WTC11 (cell line): ENCODE results near the gene XIAP. TPM values are rescaled to one million over a fixed set of nuclear protein-coding genes. Genes with fewer than 3 reads are reported as not detected.

Source experiments
- ATAC-seq: fragments of 200-7000 bp; cut with Tn5 transposase; 2 replicates; pipeline ENCODE4 v1.10.0; 2021; ENCODE audit warnings: mild to moderate bottlenecking, moderate library complexity
- CTCF ChIA-PET: fragments of 300-600 bp; sonication (Branson Sonifier 250); formaldehyde crosslinking; loops from one replicate; lab custom pipeline; 2021; ENCODE audit warnings: antibody characterized with exemption; lab: Charles Lee
- POLR2A ChIA-PET: fragments of 350-600 bp; sonication (Branson Sonifier 250); formaldehyde crosslinking; loops from one replicate; lab custom pipeline; 2021; ENCODE audit warnings: antibody characterized with exemption; lab: Charles Lee
- DNase-seq: peaks from one replicate; pipeline ENCODE4 v3.0.0; 2021; ENCODE audit warnings: low spot score
- H3K27ac Mint-ChIP-seq: 2 replicates; pipeline ENCODE4 v1.8.0; 2021; ENCODE audit warnings: mixed read lengths
- H3K27me3 Mint-ChIP-seq: 2 replicates; pipeline ENCODE4 v1.8.0; 2021; ENCODE audit warnings: low read depth, mild to moderate bottlenecking, moderate library complexity, mixed read lengths
- H3K36me3 Mint-ChIP-seq: 2 replicates; pipeline ENCODE4 v1.8.0; 2021; ENCODE audit warnings: mixed read lengths
- H3K4me1 Mint-ChIP-seq: 2 replicates; pipeline ENCODE4 v1.8.0; 2022; ENCODE audit warnings: mixed read lengths
- H3K4me3 Mint-ChIP-seq: 2 replicates; pipeline ENCODE4 v1.8.0; 2021; ENCODE audit warnings: mild to moderate bottlenecking, moderate library complexity, mixed read lengths
- H3K9me3 Mint-ChIP-seq: 2 replicates; pipeline ENCODE4 v1.8.0; 2021; ENCODE audit warnings: mixed read lengths
- ATF6 ChIP-seq: sonication (generic); formaldehyde crosslinking; IDR thresholded peaks from 2 replicates; pipeline ENCODE4 v1.8.1; 2023; ENCODE audit warnings: mild to moderate bottlenecking, missing genetic modification reagents
- CDX4 ChIP-seq: fragments of 250-450 bp; sonication (Bioruptor Pico); IDR thresholded peaks from 2 replicates; pipeline ENCODE4 v1.9.0; 2021; ENCODE audit warnings: moderate library complexity, mild to moderate bottlenecking, inconsistent platforms, borderline replicate concordance
- CREB1 ChIP-seq: sonication (generic); formaldehyde crosslinking; IDR thresholded peaks from 2 replicates; pipeline ENCODE4 v1.8.0; 2023; ENCODE audit warnings: mild to moderate bottlenecking, missing genetic modification reagents
- CTCF ChIP-seq: fragments of 200-600 bp; IDR thresholded peaks from 2 replicates; pipeline ENCODE4 v1.8.0; 2022; ENCODE audit warnings: antibody characterized with exemption
- ELF4 ChIP-seq: sonication (generic); formaldehyde crosslinking; IDR thresholded peaks from 2 replicates; pipeline ENCODE4 v1.8.1; 2022; ENCODE audit warnings: low read depth, mild to moderate bottlenecking, moderate library complexity, missing genetic modification reagents
- EMX1 ChIP-seq: fragments of 250-450 bp; sonication (Bioruptor Pico); IDR thresholded peaks from 2 replicates; pipeline ENCODE4 v1.8.0; 2021; ENCODE audit warnings: mild to moderate bottlenecking
- ESRRA ChIP-seq: sonication (generic); formaldehyde crosslinking; IDR thresholded peaks from 2 replicates; pipeline ENCODE4 v1.8.1; 2022; ENCODE audit warnings: mild to moderate bottlenecking, missing genetic modification reagents, borderline replicate concordance
- FOXK1 ChIP-seq: sonication (generic); formaldehyde crosslinking; IDR thresholded peaks from 2 replicates; pipeline ENCODE4 v1.8.0; 2022; ENCODE audit warnings: mild to moderate bottlenecking, moderate library complexity, missing genetic modification reagents
- FOXP1 ChIP-seq: sonication (generic); formaldehyde crosslinking; IDR thresholded peaks from 2 replicates; pipeline ENCODE4 v1.8.0; 2022; ENCODE audit warnings: missing genetic modification reagents, mild to moderate bottlenecking, moderate library complexity, borderline replicate concordance
- MXD4 ChIP-seq: fragments of 250-450 bp; sonication (Bioruptor Pico); IDR thresholded peaks from 2 replicates; pipeline ENCODE4 v1.8.0; 2021; ENCODE audit warnings: mild to moderate bottlenecking, moderate library complexity, borderline replicate concordance
- NFATC4 ChIP-seq: fragments of 250-450 bp; sonication (Bioruptor Pico); IDR thresholded peaks from 2 replicates; pipeline ENCODE4 v1.9.0; 2021; ENCODE audit warnings: mild to moderate bottlenecking
- NR2C2 ChIP-seq: sonication (generic); formaldehyde crosslinking; IDR thresholded peaks from 2 replicates; pipeline ENCODE4 v1.8.0; 2022; ENCODE audit warnings: mild to moderate bottlenecking, missing genetic modification reagents
- NR3C1 ChIP-seq: sonication (generic); formaldehyde crosslinking; conservative IDR thresholded peaks from 2 replicates; pipeline ENCODE4 v1.8.1; 2023; ENCODE audit warnings: low read depth, mild to moderate bottlenecking, missing genetic modification reagents
- PRDM15 ChIP-seq: sonication (generic); formaldehyde crosslinking; IDR thresholded peaks from 2 replicates; pipeline ENCODE4 v1.8.0; 2022; ENCODE audit warnings: missing genetic modification reagents
- RELA ChIP-seq: sonication (generic); formaldehyde crosslinking; IDR thresholded peaks from 2 replicates; pipeline ENCODE4 v1.8.1; 2022; ENCODE audit warnings: missing genetic modification reagents, mild to moderate bottlenecking, borderline replicate concordance
- SP1 ChIP-seq: sonication (generic); formaldehyde crosslinking; conservative IDR thresholded peaks from 2 replicates; pipeline ENCODE4 v1.8.1; 2022; ENCODE audit warnings: missing genetic modification reagents
- STAT6 ChIP-seq: sonication (generic); formaldehyde crosslinking; conservative IDR thresholded peaks from 2 replicates; pipeline ENCODE4 v1.8.1; 2023; ENCODE audit warnings: mild to moderate bottlenecking, low read depth, missing genetic modification reagents, moderate library complexity
- TP53 ChIP-seq: sonication (generic); formaldehyde crosslinking; IDR thresholded peaks from 2 replicates; pipeline ENCODE4 v1.8.1; 2023; ENCODE audit warnings: mild to moderate bottlenecking, missing genetic modification reagents
- USF1 ChIP-seq: sonication (generic); formaldehyde crosslinking; IDR thresholded peaks from 2 replicates; pipeline ENCODE4 v1.8.0; 2022; ENCODE audit warnings: mild to moderate bottlenecking, missing genetic modification reagents
- ZNF121 ChIP-seq: sonication (generic); formaldehyde crosslinking; IDR thresholded peaks from 2 replicates; pipeline ENCODE4 v1.8.0; 2023; ENCODE audit warnings: missing genetic modification reagents
- ZNF138 ChIP-seq: sonication (generic); formaldehyde crosslinking; conservative IDR thresholded peaks from 2 replicates; pipeline ENCODE4 v1.8.1; 2022; ENCODE audit warnings: mild to moderate bottlenecking, moderate library complexity, missing genetic modification reagents
- ZNF416 ChIP-seq: fragments of 250-450 bp; sonication (Bioruptor Pico); IDR thresholded peaks from 2 replicates; pipeline ENCODE4 v1.9.0; 2021; ENCODE audit warnings: mild to moderate bottlenecking, inconsistent platforms
- total RNA-seq: library from RNA; stranded (reverse); gene quantifications from 3 replicates; pipeline ENCODE4 v1.2.3, GENCODE V29; 2021
- TF ChIP-seq, protein P1 (sequence below): sonication (generic); formaldehyde crosslinking; IDR thresholded peaks from 2 replicates; pipeline ENCODE4 v1.8.1; 2022; ENCODE audit warnings: missing genetic modification reagents, borderline replicate concordance

The XIAP gene
- total RNA-seq, 1 experiment from 2014 or later, result 40.7 TPM

- Mint-ChIP-seq H3K27ac (no peak overlapping the region), H3K27me3 (no peaks in the 10 kb centered on the region), H3K4me3 (no peak overlapping the region), H3K36me3 (no peaks in the 10 kb centered on the region), H3K9me3 (no peaks in the 10 kb centered on the region), H3K4me1 (peaks cover 6% of the 10 kb centered on the region)
- CTCF ChIA-PET, result interaction anchor here (0.5 kb wide), 1 partner anchor 16 kb away, joined by 3 read pairs; no protein-coding TSS in a partner anchor
- TF ChIP-seq ATF6 (CRISPR knock-in tag), result no peak
- TF ChIP-seq USF1, result no peak
- TF ChIP-seq ZNF416 (CRISPR knock-in tag), result no peak
- TF ChIP-seq NFATC4 (CRISPR knock-in tag), result no peak
- no peak for TF ChIP-seq ELF4 (CRISPR knock-in tag)
- no peak for TF ChIP-seq ZNF138 (CRISPR knock-in tag)
- TF ChIP-seq EMX1 (CRISPR knock-in tag), result no peak
- no peak for TF ChIP-seq NR2C2 (CRISPR knock-in tag)
- no peak for TF ChIP-seq PRDM15 (CRISPR knock-in tag)
- ATAC-seq (no peak), DNase-seq (no peak)
- POLR2A ChIA-PET, result interaction anchor here (0.7 kb wide), 1 partner anchor 538 kb away, joined by 4 read pairs; no protein-coding TSS in a partner anchor
Measured at GRCh38 chrX:123846577-123847038, 13.2 kb upstream of the XIAP start.

GRCh38 chrX:123847056-123847455, 12.8 kb upstream of the XIAP start:
- Mint-ChIP-seq H3K36me3 (no peaks in the 10 kb centered on the region), H3K4me3 (no peak overlapping the region), H3K9me3 (no peaks in the 10 kb centered on the region), H3K27ac (no peak overlapping the region), H3K27me3 (no peaks in the 10 kb centered on the region), H3K4me1 (peaks cover 6% of the 10 kb centered on the region)
- DNase-seq (no peak), ATAC-seq (no peak)
- POLR2A ChIA-PET, result no interaction called here
- CTCF ChIA-PET, result interaction anchor here (0.5 kb wide), 1 partner anchor 17 kb away, joined by 3 read pairs; no protein-coding TSS in a partner anchor
- TF ChIP-seq FOXK1 (no peak), ELF4 (CRISPR knock-in tag) (no peak), CTCF (no peak), FOXP1 (CRISPR knock-in tag) (no peak), CREB1 (CRISPR knock-in tag) (no peak), CDX4 (no peak), MXD4 (CRISPR knock-in tag) (no peak), RELA (CRISPR knock-in tag) (no peak), SP1 (CRISPR knock-in tag) (no peak), STAT6 (CRISPR knock-in tag) (no peak), ESRRA (no peak), ZNF138 (CRISPR knock-in tag) (no peak), ZNF121 (CRISPR knock-in tag) (no peak), NR3C1 (no peak), TP53 (CRISPR knock-in tag) (no peak)
- TF ChIP-seq, protein P1, sequence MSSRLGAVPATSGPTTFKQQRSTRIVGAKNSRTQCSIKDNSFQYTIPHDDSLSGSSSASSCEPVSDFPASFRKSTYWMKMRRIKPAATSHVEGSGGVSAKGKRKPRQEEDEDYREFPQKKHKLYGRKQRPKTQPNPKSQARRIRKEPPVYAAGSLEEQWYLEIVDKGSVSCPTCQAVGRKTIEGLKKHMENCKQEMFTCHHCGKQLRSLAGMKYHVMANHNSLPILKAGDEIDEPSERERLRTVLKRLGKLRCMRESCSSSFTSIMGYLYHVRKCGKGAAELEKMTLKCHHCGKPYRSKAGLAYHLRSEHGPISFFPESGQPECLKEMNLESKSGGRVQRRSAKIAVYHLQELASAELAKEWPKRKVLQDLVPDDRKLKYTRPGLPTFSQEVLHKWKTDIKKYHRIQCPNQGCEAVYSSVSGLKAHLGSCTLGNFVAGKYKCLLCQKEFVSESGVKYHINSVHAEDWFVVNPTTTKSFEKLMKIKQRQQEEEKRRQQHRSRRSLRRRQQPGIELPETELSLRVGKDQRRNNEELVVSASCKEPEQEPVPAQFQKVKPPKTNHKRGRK (CRISPR knock-in tag), result no peak
